ENCODE measurements around the gene DNAJA3. TPM values are rescaled to one million over a fixed set of nuclear protein-coding genes. Genes with fewer than 3 reads are reported as not detected.

The DNAJA3 gene
- total and polyA plus RNA-seq, 4 donors: 24.8 to 38.5 (median 35.5) TPM

DNA sequence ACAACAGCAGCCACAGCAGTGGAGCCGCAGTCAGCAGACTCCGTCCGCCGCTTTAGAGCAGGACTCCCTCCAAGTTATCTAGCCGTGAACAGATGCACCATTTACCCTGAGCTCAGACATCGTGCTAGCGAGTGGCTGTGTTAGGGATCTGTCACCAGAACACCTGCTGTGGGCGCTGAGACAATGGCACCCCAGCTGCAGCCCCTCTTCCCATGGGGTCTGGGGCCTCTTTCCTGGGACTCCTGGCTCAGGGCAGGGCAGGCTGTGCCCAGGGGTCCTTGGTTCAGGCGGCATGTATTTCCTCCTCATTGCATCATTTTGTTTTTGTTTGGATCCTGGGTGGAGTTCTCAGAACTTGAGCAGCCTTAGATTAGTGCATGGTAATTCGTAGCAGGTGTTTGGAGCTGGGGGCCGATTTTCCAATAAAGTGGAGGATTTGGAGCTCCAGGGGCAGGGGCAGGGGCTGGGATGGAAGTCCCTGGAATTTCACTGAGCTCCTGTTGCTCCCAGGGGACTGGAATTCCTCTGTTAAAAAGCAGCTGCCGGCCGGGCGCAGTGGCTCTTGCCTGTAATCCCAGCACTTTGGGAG, 25.4 kb downstream of the DNAJA3 start:
- no peaks in the 10 kb centered on the region for H3K27me3 ChIP-seq (ENCODE audit: control insufficient read depth in 3 of 3, insufficient read depth in 3 of 3, low read length in 2 of 3)
- no peaks in the 10 kb centered on the region for H3K9me3 ChIP-seq (ENCODE audit: control insufficient read depth in 4 of 4, insufficient read depth in 3 of 4, low read length in 3 of 4)
- DNase-seq (no peak), ATAC-seq (ENCODE audit: insufficient read depth, low FRiP score) (no peak)
- no peak overlapping the region for H3K27ac ChIP-seq (ENCODE audit: low read depth in 1 of 2, low read length in 1 of 2)
- H3K36me3 ChIP-seq (ENCODE audit: control insufficient read depth in 4 of 4, insufficient read depth in 4 of 4, low read length in 4 of 4): peaks cover 22 to 65% (median 31%) of the 10 kb centered on the region in 4 donors
- H3K4me1 ChIP-seq (ENCODE audit: control insufficient read depth in 5 of 5, insufficient read depth in 5 of 5, low read length in 5 of 5): no peaks in the 10 kb centered on the region
- no peak overlapping the region for H3K4me3 ChIP-seq
- H3K9ac ChIP-seq (ENCODE audit: insufficient read depth in 1 of 2, low read length in 2 of 2): no peak overlapping the region
- WGBS, 2 donors: 94 to 96% methylated on average over 14 of the region's 14 CpGs
- TF ChIP-seq CTCF (IDR thresholded peaks at IDR 0.05; ENCODE audit: control extremely low read depth, extremely low read depth): no peak

DNA sequence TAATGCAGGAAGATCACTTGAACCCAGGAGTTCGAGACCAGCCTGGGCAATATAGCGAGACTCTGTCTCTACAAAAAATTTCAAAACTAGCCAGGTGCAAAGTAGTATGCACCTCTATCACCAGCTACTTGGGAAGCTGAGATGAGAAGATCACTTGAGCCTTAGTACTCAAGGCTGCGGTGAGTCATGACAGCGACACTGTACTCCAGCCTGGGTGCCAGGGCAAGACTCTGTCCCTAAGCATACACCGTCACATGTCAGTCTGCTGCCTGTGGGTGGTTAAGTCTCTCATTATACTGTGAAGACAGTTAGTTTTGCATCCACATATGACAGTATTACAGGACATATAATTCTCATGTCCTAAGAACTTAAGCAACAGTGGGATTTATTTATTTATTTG, 27.0 kb downstream of the DNAJA3 start:
- no peak for TF ChIP-seq CTCF (IDR thresholded peaks at IDR 0.05; ENCODE audit: control extremely low read depth, extremely low read depth)
- 95 to 98% methylated on average over 5 of the region's 5 CpGs for WGBS, 2 donors
- Histone ChIP-seq H3K27ac (ENCODE audit: low read depth in 1 of 2, low read length in 1 of 2) (no peak overlapping the region), H3K27me3 (ENCODE audit: control insufficient read depth in 3 of 3, insufficient read depth in 3 of 3, low read length in 2 of 3) (no peaks in the 10 kb centered on the region), H3K4me3 (no peak overlapping the region), H3K9me3 (ENCODE audit: control insufficient read depth in 4 of 4, insufficient read depth in 3 of 4, low read length in 3 of 4) (no peaks in the 10 kb centered on the region), H3K36me3 (ENCODE audit: control insufficient read depth in 4 of 4, insufficient read depth in 4 of 4, low read length in 4 of 4) (peaks cover 12 to 64% (median 30%) of the 10 kb centered on the region in 4 donors), H3K4me1 (ENCODE audit: control insufficient read depth in 5 of 5, insufficient read depth in 5 of 5, low read length in 5 of 5) (peaks cover 0 to 2% (median 0%) of the 10 kb centered on the region in 5 donors), H3K9ac (ENCODE audit: insufficient read depth in 1 of 2, low read length in 2 of 2) (no peak overlapping the region)
- ATAC-seq (ENCODE audit: insufficient read depth, low FRiP score) (no peak), DNase-seq (no peak)

GRCh38 chr16:4454623-4455022, 29.0 kb downstream of the DNAJA3 start:
- DNase-seq (peak in 1 of 3 donors; percentile 25), ATAC-seq (ENCODE audit: insufficient read depth, low FRiP score) (no peak)
- Histone ChIP-seq H3K4me1 (ENCODE audit: control insufficient read depth in 5 of 5, insufficient read depth in 5 of 5, low read length in 5 of 5) (peaks cover 0 to 2% (median 0%) of the 10 kb centered on the region in 5 donors), H3K27ac (ENCODE audit: low read depth in 1 of 2, low read length in 1 of 2) (no peak overlapping the region), H3K9me3 (ENCODE audit: control insufficient read depth in 4 of 4, insufficient read depth in 3 of 4, low read length in 3 of 4) (no peaks in the 10 kb centered on the region), H3K36me3 (ENCODE audit: control insufficient read depth in 4 of 4, insufficient read depth in 4 of 4, low read length in 4 of 4) (peaks cover 8 to 50% (median 29%) of the 10 kb centered on the region in 4 donors), H3K4me3 (no peak overlapping the region), H3K27me3 (ENCODE audit: control insufficient read depth in 3 of 3, insufficient read depth in 3 of 3, low read length in 2 of 3) (no peaks in the 10 kb centered on the region), H3K9ac (ENCODE audit: insufficient read depth in 1 of 2, low read length in 2 of 2) (no peak overlapping the region)
- TF ChIP-seq CTCF (IDR thresholded peaks at IDR 0.05; ENCODE audit: control extremely low read depth, extremely low read depth): no peak
- 77 to 82% methylated on average over 9 of the region's 9 CpGs for WGBS, 2 donors

GRCh38 chr16:4455081-4455480, 29.4 kb downstream of the DNAJA3 start:
- Histone ChIP-seq H3K4me1 (ENCODE audit: control insufficient read depth in 5 of 5, insufficient read depth in 5 of 5, low read length in 5 of 5) (peaks cover 0 to 2% (median 0%) of the 10 kb centered on the region in 5 donors), H3K9ac (ENCODE audit: insufficient read depth in 1 of 2, low read length in 2 of 2) (no peak overlapping the region), H3K9me3 (ENCODE audit: control insufficient read depth in 4 of 4, insufficient read depth in 3 of 4, low read length in 3 of 4) (no peaks in the 10 kb centered on the region), H3K27ac (ENCODE audit: low read depth in 1 of 2, low read length in 1 of 2) (no peak overlapping the region), H3K36me3 (ENCODE audit: control insufficient read depth in 4 of 4, insufficient read depth in 4 of 4, low read length in 4 of 4) (peaks cover 8 to 48% (median 27%) of the 10 kb centered on the region in 4 donors), H3K4me3 (no peak overlapping the region), H3K27me3 (ENCODE audit: control insufficient read depth in 3 of 3, insufficient read depth in 3 of 3, low read length in 2 of 3) (no peaks in the 10 kb centered on the region)
- ATAC-seq (ENCODE audit: insufficient read depth, low FRiP score) (no peak), DNase-seq (no peak)
- no peak for TF ChIP-seq CTCF (IDR thresholded peaks at IDR 0.05; ENCODE audit: control extremely low read depth, extremely low read depth)
- WGBS, 2 donors: 94% methylated on average over 14 of the region's 14 CpGs

All from lung (tissue), 12 donors.